ENCODE data around the gene PRDM16.

Gene PRDM16

GRCh38 chr1:3351449-3352298, 282.7 kb downstream of the PRDM16 start:
- DNase-seq: no peak

- DNase-seq: no peak
These were observed 283.4 kb downstream of the PRDM16 start for GRCh38 chr1:3352299-3352951.

GRCh38 chr1:3352952-3353331, 283.9 kb downstream of the PRDM16 start:
- no peak for DNase-seq

GRCh38 chr1:3353876-3354275, 284.9 kb downstream of the PRDM16 start:
- no peak for DNase-seq

- DNase-seq: no peak
These were observed 286.1 kb downstream of the PRDM16 start for GRCh38 chr1:3355089-3355488.

GRCh38 chr1:3355894-3356826, 287.2 kb downstream of the PRDM16 start:
- no peak for DNase-seq

GRCh38 chr1:3356827-3357460, 287.9 kb downstream of the PRDM16 start:
- DNase-seq: no peak

- DNase-seq: no peak
These were observed 288.7 kb downstream of the PRDM16 start for GRCh38 chr1:3357526-3358297.

GRCh38 chr1:3359351-3359750, 290.3 kb downstream of the PRDM16 start:
- DNase-seq: no peak

- no peak for DNase-seq
These were observed 290.9 kb downstream of the PRDM16 start for GRCh38 chr1:3359756-3360440.

- no peak for DNase-seq
These were observed 291.7 kb downstream of the PRDM16 start for GRCh38 chr1:3360646-3361257.

GRCh38 chr1:3363023-3363422, 294.0 kb downstream of the PRDM16 start:
- no peak for DNase-seq

- no peak for DNase-seq
These were observed 294.8 kb downstream of the PRDM16 start for GRCh38 chr1:3363756-3364155.

- no peak for DNase-seq
These were observed 295.5 kb downstream of the PRDM16 start for GRCh38 chr1:3364551-3364950.

- no peak for DNase-seq
These were observed 296.0 kb downstream of the PRDM16 start for GRCh38 chr1:3364983-3365382.

- no peak for DNase-seq
These were observed 296.6 kb downstream of the PRDM16 start for GRCh38 chr1:3365523-3366125.

GRCh38 chr1:3366126-3367051, 297.4 kb downstream of the PRDM16 start:
- DNase-seq: no peak

GRCh38 chr1:3367376-3367775, 298.4 kb downstream of the PRDM16 start:
- DNase-seq: no peak

GRCh38 chr1:3368059-3368458, 299.1 kb downstream of the PRDM16 start:
- no peak for DNase-seq
